Natural killer cell treated with Interleukin-12 subunit alpha and Interleukin-12 subunit beta and Interleukin-15 and Interleukin-18, amount 100 ng/mL, for 72 hours (primary cell): ENCODE measurements around the gene DDIT4L. TPM values are rescaled to one million over a fixed set of nuclear protein-coding genes. Genes with fewer than 3 reads are reported as not detected.

Source experiments
- ATAC-seq, 2 donors: fragments of 150-1000 bp; cut with Tn5 transposase in 1 of 2; sonication (Bioruptor Pico), chemical (Tn5 transposase) in 1 of 2; 2 replicates each; pipeline ENCODE4 v1.10.0; 2021
- DNase-seq: peaks from one replicate; pipeline ENCODE4 v3.0.0; 2022; ENCODE audit warnings: low spot score
- H3K27ac Mint-ChIP-seq, 2 donors: 1 replicate in 1 of 2; 2 replicates in 1 of 2; pipeline ENCODE4 v1.8.0; 2022; ENCODE audit warnings: mixed read lengths in 2 of 2, mild to moderate bottlenecking in 1 of 2, moderate library complexity in 1 of 2
- H3K27me3 Mint-ChIP-seq, 2 donors: 1 replicate in 1 of 2; 2 replicates in 1 of 2; pipeline ENCODE4 v1.8.0; 2022; ENCODE audit warnings: mixed read lengths in 2 of 2
- H3K36me3 Mint-ChIP-seq: one replicate; pipeline ENCODE4 v1.8.0; 2022; ENCODE audit warnings: mixed read lengths
- H3K4me1 Mint-ChIP-seq, 2 donors: 1 replicate in 1 of 2; 2 replicates in 1 of 2; pipeline ENCODE4 v1.8.0; 2022; ENCODE audit warnings: low read depth in 2 of 2, mixed read lengths in 2 of 2, mild to moderate bottlenecking in 1 of 2
- H3K4me3 Mint-ChIP-seq: one replicate; pipeline ENCODE4 v1.8.0; 2022; ENCODE audit warnings: mixed read lengths
- H3K9me3 Mint-ChIP-seq: 2 replicates; pipeline ENCODE4 v1.8.0; 2022; ENCODE audit warnings: mixed read lengths
- total RNA-seq, 2 donors: library from RNA; stranded (reverse); gene quantifications; one replicate each; pipeline ENCODE4 v1.2.3, GENCODE V29; 2022

Gene DDIT4L
- total RNA-seq, 2 donors from 2014 or later = 1.8 TPM; not detected in 1

DNA sequence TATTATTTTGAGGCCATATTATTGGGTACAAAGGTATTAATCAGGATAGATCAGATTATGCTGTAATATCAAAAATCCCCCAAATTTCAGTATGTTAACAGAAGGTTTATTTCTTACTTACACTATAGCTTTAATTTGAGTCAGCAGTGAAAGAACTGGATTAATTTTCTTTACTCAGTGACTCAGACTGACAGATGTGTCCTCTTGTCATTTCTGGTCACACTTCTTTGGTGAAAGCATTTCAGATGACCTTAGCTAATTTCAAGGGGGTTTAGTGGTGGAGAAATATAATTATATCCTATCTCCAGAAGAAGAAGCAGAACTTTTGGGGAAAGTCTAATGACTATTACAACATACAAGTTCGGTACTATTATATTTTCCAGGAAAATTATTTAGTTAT is 12.4 kb downstream of the DDIT4L start:
- H3K36me3 Mint-ChIP-seq = no peaks in the 10 kb centered on the region
- no peak overlapping the region for H3K4me3 Mint-ChIP-seq
- H3K27me3 Mint-ChIP-seq = peaks cover 0 to 3% of the 10 kb centered on the region in 2 donors
- no peak overlapping the region for H3K27ac Mint-ChIP-seq
- peaks cover 0 to 10% of the 10 kb centered on the region in 2 donors for H3K4me1 Mint-ChIP-seq
- ATAC-seq (peak in 1 of 2 donors; percentile 43), DNase-seq (no peak)
- no peaks in the 10 kb centered on the region for H3K9me3 Mint-ChIP-seq

DNA sequence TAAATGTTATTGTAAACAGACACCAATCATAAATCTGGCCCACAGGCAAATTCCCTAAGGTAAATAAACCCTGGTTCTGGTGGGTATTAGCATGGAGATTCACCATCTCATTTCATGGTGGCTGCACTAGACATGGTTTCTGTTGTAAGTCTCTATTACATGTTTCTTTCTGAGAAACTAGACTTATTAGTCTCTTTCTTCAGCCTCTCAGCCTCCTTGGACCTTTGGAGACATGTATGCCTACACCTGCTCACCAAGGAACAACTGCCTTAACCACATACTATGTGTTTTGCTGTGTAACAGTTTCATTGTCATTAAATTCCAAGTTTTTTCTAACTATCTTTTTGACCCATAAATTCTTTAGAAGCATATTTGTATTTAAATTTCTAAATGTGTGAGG is 13.1 kb downstream of the DDIT4L start:
- H3K27ac Mint-ChIP-seq = no peak overlapping the region
- peaks cover 0 to 3% of the 10 kb centered on the region in 2 donors for H3K27me3 Mint-ChIP-seq
- H3K4me3 Mint-ChIP-seq = no peak overlapping the region
- no peak for ATAC-seq
- no peaks in the 10 kb centered on the region for H3K9me3 Mint-ChIP-seq
- DNase-seq = no peak
- peaks cover 0 to 10% of the 10 kb centered on the region in 2 donors for H3K4me1 Mint-ChIP-seq
- H3K36me3 Mint-ChIP-seq = no peaks in the 10 kb centered on the region

DNA sequence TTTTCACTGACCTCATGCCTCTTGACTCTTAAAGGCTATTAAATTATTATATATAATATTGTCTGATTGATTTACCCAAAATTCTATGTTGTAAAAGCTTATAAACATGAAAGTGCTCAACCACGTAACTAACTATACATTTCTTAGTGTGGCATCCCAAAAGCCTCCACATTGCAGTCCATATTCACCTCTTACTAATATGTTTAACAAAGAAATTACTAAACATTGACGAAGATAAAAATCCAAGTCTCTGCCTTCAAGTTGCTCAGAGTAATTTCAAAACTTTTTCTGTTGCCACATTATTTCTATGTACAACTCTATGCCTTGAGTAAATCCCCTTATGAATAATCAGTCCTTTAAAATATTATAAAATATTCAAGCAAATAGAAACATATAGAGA is 14.4 kb downstream of the DDIT4L start:
- Mint-ChIP-seq H3K36me3 (no peaks in the 10 kb centered on the region), H3K4me3 (no peak overlapping the region), H3K4me1 (peaks cover 0 to 10% of the 10 kb centered on the region in 2 donors), H3K9me3 (no peaks in the 10 kb centered on the region), H3K27me3 (peaks cover 0 to 3% of the 10 kb centered on the region in 2 donors), H3K27ac (peak overlapping the region in 1 of 2 donors; percentile 55)
- DNase-seq (no peak), ATAC-seq (peak in 1 of 2 donors; percentile 51)

DNA sequence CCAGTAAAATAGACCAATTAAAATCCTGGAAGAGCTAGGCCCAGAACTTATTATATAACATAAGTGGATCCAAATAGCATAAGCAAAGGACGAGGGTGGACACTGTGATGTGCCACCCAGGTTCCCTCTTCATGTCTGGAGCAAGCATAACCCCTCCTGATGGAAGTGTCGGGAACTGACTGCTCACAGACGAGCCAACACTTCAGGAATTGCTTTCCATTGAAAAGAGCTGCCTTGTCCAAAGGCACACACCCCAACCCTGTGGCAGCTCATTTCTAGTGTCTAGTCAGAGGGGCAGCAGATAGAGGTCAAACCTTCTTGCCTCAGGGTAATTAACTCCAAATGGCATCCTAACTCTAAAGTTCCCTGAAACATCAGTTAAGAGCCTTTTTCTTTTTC is 15.3 kb downstream of the DDIT4L start:
- ATAC-seq (no peak), DNase-seq (no peak)
- no peaks in the 10 kb centered on the region for H3K36me3 Mint-ChIP-seq
- peaks cover 0 to 10% of the 10 kb centered on the region in 2 donors for H3K4me1 Mint-ChIP-seq
- H3K27me3 Mint-ChIP-seq = peaks cover 0 to 3% of the 10 kb centered on the region in 2 donors
- H3K9me3 Mint-ChIP-seq = no peaks in the 10 kb centered on the region
- peak overlapping the region in 1 of 2 donors; percentile 55 for H3K27ac Mint-ChIP-seq
- H3K4me3 Mint-ChIP-seq = peak overlapping the region; percentile 51

DNA sequence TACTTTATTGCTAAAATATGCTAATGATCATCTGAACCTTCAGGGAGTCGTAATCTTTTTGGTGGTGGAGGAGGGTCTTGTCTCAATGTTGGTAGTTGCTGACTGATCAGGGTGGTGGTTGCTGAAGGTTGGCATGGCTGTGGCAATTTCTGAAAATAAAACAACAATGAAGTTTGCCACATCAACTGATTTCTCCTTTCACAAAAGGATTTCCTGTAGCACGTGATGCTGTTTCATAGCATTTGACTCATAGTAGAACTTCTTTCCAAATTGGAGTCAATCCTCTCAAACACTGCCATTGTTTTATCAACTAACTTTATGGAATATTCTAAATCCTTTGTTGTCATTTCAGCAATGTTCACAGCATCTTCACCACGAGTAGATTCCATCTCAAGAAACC is 19.3 kb downstream of the DDIT4L start:
- Mint-ChIP-seq H3K9me3 (no peaks in the 10 kb centered on the region), H3K27ac (no peak overlapping the region), H3K4me3 (no peak overlapping the region), H3K27me3 (no peaks in the 10 kb centered on the region), H3K4me1 (peaks cover 0 to 11% of the 10 kb centered on the region in 2 donors), H3K36me3 (no peaks in the 10 kb centered on the region)
- no peak for DNase-seq
- no peak for ATAC-seq

DNA sequence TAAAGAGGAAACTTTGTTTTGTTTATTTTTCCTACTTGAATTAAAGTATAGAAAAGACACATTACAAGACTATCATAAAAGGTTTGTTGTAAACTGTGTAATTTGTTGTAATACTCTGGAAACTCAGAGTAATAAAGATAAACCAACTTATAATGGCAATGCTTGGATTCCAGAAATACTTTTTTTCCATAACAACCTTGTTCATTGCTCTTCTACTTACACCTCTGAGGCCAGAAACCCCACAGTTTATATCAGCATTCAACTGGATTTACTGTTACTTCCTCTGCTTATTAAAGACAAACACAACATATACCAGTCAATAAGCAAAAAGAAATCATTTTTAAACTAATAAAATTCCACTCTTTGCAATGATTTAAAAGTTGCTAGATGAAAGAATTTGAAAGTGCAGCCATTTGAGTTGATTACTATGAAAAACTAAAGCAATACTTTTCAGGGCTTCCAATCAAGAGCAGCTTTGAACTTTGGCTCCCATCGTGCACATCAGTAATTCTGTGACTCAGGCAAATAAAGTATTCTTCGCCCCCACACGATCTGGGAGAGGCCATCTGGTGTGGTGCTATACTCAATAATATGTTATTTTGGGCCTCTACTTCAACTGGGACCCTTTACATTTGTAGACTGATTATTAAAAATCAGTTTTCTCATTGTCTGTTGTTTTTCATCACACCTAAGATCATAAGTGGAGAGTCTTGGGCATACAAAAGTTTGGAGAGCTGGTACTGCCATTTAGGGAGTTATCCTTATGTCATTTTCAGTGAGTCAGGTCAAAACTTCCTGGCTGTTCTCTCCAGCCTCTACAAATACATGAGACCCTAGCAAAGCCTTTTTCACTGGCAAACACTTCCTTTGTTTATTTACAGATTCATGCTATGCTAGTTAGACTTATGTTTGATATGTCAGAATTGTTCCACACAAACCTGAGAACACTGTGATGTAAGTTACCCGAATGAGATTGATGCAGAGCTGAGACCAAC is 20.5 kb downstream of the DDIT4L start:
- no peak overlapping the region for H3K27ac Mint-ChIP-seq
- peaks cover 0 to 13% of the 10 kb centered on the region in 2 donors for H3K4me1 Mint-ChIP-seq
- no peaks in the 10 kb centered on the region for H3K27me3 Mint-ChIP-seq
- ATAC-seq = no peak
- no peak for DNase-seq
- no peak overlapping the region for H3K4me3 Mint-ChIP-seq
- H3K9me3 Mint-ChIP-seq = no peaks in the 10 kb centered on the region
- H3K36me3 Mint-ChIP-seq = no peaks in the 10 kb centered on the region

DNA sequence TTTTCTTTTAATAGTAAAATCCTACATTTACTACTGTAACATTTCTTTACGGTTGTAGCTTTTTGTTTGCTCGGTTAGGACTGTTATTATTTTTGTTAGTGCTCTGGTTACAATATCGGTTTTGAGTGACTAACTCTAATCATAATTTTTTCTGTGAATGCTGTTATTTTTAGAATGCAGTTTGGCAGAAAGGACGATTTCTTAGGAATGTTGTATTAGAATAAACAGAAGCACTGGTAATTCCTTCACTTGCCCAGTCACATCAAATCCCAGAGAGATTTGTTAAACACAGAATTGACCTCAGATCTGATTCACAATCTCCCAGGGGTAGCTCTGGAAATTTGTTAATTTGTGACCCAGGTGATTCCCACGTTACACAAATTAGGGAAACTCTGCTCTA is 21.7 kb downstream of the DDIT4L start:
- H3K27me3 Mint-ChIP-seq = no peaks in the 10 kb centered on the region
- DNase-seq (no peak), ATAC-seq (no peak)
- H3K4me3 Mint-ChIP-seq = no peak overlapping the region
- H3K36me3 Mint-ChIP-seq = no peaks in the 10 kb centered on the region
- no peak overlapping the region for H3K27ac Mint-ChIP-seq
- peaks cover 0 to 13% of the 10 kb centered on the region in 2 donors for H3K4me1 Mint-ChIP-seq
- no peaks in the 10 kb centered on the region for H3K9me3 Mint-ChIP-seq

DNA sequence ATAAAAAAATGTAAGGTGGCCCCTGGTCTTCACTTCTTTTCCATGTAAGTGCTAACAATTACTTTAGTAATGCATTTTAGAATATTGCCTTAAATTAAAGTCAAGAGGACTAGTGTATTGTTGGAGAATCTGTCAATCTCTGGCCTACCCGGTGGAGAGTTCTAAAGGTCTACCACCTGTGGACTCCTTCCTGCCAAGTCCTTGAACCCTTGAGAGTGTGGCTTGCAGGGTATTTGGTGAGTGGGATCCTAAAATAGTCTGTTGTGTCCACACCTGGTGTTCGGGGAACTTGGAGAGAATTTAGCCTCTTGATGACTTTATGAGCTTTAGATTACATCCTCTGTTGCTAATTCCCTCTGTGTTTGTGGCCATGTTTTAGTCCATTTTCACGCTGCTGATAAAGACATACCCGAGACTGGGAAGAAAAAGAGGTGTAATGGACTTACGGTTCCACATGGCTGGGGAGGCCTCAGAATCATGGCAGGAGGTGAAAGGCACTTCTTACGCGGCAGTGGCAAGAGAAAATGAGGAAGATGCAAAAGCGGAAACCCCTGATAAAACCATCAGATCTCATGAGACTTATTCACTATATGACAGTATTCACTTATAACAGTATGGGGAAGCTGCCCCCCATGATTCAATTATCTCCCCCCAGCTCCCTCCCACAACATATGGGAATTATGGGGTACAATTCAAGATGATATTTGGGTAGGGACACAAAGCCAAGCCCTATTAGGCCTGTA is 23.8 kb downstream of the DDIT4L start:
- Mint-ChIP-seq H3K9me3 (peaks cover 4% of the 10 kb centered on the region), H3K4me3 (no peak overlapping the region), H3K36me3 (peaks cover 6% of the 10 kb centered on the region), H3K27ac (no peak overlapping the region), H3K4me1 (peaks cover 0 to 19% of the 10 kb centered on the region in 2 donors), H3K27me3 (no peaks in the 10 kb centered on the region)
- ATAC-seq = no peak
- DNase-seq = no peak

DNA sequence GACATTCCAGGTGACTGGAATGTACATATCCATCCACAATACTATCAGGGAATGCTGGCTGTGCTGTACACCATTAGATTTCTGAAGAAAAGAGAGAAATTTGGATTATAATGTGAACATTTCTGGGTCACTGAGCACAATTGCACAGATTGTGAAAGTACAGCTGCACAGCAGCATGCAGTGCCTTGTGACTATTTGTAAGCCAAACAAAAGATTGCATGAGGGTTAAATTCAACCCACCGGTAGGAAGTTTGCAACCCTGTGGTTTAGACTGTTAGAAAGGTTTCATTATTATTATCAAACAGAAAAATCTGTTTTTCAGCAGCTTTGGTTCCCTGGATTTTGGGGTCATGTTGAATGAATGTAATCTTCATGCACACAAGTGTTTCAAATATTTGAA is 24.5 kb downstream of the DDIT4L start:
- H3K4me3 Mint-ChIP-seq = peak overlapping the region; percentile 23
- DNase-seq (no peak), ATAC-seq (peak; percentile 72 to 80)
- H3K4me1 Mint-ChIP-seq = peaks cover 0 to 19% of the 10 kb centered on the region in 2 donors
- peaks cover 4% of the 10 kb centered on the region for H3K9me3 Mint-ChIP-seq
- no peak overlapping the region for H3K27ac Mint-ChIP-seq
- peaks cover 6% of the 10 kb centered on the region for H3K36me3 Mint-ChIP-seq
- H3K27me3 Mint-ChIP-seq = no peaks in the 10 kb centered on the region

DNA sequence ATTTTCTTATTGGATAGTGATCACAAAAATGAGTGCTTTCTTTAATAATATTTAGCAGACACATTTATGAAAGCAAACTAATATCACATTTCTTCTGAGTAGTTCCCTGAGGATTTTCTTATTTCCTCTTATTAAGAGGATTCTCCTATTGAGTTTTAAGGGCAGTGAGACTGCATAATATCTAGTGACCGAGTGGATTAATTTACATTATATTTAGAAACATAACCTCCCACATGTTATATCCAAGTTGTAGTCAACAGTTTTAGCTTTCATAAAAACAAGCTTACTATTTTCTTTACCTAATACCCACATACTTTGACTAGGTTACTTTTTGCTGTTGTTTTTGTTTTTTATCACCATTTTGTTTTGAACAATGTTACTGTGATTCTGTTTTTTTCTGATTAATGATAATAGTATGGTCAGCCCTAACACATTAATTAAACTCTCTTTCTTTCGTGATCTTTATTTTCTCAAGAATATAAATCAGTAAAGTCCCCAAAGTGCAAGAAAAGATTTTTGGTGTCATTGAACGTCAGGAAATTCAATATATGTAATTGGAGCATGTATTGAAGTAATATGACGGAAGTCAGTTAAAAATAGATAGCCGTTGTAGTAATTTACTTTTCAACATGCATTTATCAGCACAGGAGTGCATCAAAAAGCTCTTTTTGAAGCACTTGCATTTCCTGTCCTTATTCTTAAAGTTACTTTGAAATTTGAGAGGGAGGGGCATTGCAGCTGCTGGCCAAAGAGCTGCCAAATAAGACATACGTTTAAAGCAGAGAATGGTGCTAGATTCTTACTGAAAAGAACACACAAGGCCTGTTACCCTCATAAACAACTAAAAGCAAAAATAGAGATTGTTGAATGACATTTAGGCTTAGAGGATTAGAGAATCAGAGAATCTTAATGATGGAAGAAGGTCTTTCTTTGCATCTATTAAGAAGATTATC is 25.2 kb downstream of the DDIT4L start:
- Mint-ChIP-seq H3K9me3 (peaks cover 4% of the 10 kb centered on the region), H3K4me1 (peaks cover 0 to 19% of the 10 kb centered on the region in 2 donors), H3K27ac (no peak overlapping the region), H3K36me3 (peaks cover 6% of the 10 kb centered on the region), H3K27me3 (no peaks in the 10 kb centered on the region), H3K4me3 (peak overlapping the region; percentile 23)
- no peak for ATAC-seq
- DNase-seq = no peak

DNA sequence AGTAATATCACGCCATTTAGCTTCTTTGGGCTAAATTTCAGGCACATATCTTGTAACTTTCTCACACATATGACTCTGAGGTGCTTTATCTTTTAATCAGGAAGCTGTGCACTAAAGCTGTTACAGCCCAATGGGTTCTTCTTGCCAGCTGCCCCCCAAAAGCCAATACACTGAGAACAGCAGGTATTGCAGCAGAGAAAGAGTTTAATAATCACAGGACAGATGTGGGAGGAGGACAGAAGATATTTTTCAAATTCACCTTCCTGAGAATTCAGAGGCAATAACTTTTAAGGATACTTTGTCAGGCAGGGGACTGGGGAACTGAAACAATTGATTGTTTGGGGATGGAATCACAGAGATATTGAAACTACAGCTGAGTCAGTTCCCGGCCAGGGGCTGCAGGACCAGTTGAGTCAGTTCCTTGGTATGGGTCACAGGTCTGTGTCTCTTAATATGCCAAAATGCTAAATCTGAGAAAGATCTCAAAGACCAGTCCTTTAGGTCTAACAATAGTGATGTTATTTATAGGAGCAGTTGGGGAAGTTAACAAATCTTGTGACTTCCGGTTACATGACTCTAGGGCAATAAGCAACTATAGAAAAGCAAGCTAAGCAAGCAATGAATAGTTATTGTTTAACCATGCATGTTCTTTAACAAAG is 28.1 kb downstream of the DDIT4L start:
- DNase-seq = no peak
- peaks cover 0 to 19% of the 10 kb centered on the region in 2 donors for H3K4me1 Mint-ChIP-seq
- peak overlapping the region in 1 of 2 donors; percentile 15 for H3K27ac Mint-ChIP-seq
- peak in 1 of 2 donors; percentile 82 for ATAC-seq
- H3K27me3 Mint-ChIP-seq = peaks cover 0 to 2% of the 10 kb centered on the region in 2 donors
- H3K4me3 Mint-ChIP-seq = peak overlapping the region; percentile 28
- peaks cover 4% of the 10 kb centered on the region for H3K9me3 Mint-ChIP-seq
- H3K36me3 Mint-ChIP-seq = peaks cover 6% of the 10 kb centered on the region

DNA sequence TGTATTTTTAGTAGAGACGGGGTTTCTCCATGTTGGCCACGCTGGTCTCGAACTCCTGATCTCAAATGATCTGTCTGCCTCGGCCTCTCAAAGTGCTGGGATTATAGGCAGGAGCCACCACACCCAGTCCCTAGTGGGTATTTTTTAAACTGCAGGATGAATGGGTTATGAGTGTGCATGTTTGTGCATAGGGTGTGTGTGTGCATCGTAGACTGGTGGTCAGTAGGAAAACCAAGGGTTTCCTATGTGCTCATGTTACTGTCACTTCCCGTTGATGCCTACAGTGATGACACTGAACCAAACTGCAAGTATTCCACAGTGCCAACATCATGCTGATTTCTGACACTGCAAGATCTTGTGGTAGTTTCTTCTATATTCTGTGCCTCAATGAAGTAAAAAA is 41.1 kb downstream of the DDIT4L start:
- no peaks in the 10 kb centered on the region for H3K36me3 Mint-ChIP-seq
- peaks cover 1 to 8% of the 10 kb centered on the region in 2 donors for H3K4me1 Mint-ChIP-seq
- no peak overlapping the region for H3K4me3 Mint-ChIP-seq
- H3K27ac Mint-ChIP-seq = no peak overlapping the region
- DNase-seq (no peak), ATAC-seq (peak in 1 of 2 donors; percentile 49)
- peaks cover 1% of the 10 kb centered on the region for H3K9me3 Mint-ChIP-seq
- H3K27me3 Mint-ChIP-seq = no peaks in the 10 kb centered on the region
